ENCODE measurements around the gene PGP.

The PGP gene

GRCh38 chr16:2197765-2198164 lies 16.9 kb downstream of the PGP start:
- no peak for DNase-seq

DNA sequence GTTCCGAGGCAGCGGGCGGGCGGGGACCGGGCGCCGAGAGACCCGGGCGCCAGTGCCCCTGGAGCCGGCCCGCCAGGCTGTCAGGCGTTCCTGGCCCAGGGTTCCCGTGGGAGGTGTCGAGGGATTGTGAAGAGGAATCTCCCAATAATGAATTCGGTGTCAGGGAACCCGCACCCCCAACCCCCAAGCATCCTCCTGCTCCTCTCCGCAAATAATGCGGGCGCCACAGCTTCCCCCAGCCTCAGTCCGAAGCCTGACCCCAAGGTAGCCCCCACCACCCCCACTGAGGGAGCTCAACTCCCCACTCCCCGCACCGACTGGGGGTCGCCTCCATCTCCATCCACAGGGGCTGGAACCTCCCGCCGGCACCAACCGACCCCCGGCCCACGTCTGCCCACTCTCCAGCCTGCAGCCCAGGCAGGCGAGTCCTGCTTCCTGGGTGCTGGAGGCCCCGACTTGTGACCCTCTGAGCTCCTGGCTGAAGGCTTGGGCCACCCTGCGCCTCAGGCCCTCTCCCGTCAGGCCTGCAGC lies 17.6 kb downstream of the PGP start:
- no peak for DNase-seq

DNA sequence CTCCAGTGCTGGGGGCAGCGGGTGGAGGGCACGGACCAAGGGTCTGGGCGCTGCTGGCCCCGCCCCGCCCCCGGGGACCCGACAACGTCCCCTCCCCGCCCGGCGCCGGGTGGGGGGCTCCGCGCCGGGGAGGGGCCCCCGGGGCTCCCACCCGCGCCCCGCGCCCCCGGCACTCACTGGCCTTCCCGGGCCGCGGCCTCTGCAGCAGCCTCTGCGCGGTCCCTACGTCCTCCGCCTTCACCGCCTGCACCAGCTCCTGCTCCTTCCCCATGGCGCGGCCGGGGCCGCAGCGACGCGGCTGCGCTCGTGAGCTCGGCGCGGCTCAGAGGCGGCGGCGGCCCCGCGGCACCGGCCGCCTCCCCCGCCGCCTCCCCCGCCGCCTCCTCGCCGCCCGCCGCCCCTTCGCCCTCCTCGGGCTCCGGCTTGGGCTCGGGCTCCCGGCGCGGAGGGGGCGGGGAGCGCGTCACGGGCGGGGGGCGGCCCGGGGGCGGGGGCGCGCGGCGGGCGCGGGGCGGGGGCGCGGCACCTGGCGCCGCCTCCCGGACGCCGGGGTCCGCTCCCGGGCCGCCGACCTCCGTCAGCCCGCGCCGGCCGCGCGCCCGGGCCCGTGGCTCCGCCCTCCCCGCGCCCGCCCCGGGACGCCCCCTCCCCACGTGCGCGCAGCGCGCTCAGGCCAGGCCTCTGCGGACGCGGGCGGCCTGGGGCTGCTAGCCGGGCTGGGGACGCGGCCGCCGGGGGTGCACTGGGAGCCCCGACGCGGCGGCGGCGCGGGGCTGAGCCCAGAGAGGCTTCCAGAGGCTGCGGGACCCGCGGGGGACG lies 18.3 kb downstream of the PGP start, which contains the start of gene CASKIN1:
Gene CASKIN1, minus strand, starts transcription at position 444 of the 819 bp plus-strand sequence. Its CDS starts 173 bp downstream, at position 271.
- no peak for DNase-seq

DNA sequence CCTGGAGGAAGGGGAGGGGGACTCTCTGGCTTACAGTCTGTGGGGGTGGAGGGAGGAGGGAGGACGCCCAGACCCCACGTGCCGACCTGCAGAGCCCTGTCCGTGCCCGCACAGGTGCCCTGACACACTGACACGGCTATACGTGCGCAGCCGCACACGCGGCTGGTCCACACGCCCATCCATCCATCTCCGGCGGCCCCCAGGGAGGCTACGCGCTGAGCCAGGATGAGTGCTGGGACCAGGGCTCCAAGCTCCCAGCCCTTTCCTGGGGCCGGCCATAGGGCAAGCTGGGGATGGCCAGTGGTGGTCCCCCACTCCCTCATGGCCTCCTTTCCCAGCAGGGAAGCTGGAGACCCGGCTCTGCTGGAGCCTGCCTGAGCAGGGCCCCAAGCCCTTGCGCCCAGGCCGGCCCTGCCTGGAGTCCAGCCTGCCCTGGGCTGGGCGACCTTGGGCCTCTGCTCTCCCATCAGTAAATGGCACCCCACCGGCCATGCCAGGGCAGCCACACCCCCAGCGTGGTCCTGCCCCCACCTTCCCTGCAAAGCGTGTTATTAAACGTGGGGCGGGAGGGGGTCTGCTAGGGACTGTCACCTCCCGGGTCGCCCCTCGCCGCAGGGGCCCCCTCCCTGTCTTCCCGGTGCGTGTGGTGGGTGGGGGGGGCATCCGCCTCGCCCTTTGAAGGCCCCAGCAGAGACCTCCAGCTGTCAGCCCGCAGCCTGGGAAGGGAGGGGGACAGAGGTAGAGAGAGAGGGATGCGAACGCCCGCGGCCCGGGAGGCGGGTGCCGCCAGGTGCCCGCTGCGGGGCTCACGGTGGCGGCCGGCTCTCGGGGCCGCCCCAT lies 19.1 kb downstream of the PGP start:
- DNase-seq, result no peak

DNA sequence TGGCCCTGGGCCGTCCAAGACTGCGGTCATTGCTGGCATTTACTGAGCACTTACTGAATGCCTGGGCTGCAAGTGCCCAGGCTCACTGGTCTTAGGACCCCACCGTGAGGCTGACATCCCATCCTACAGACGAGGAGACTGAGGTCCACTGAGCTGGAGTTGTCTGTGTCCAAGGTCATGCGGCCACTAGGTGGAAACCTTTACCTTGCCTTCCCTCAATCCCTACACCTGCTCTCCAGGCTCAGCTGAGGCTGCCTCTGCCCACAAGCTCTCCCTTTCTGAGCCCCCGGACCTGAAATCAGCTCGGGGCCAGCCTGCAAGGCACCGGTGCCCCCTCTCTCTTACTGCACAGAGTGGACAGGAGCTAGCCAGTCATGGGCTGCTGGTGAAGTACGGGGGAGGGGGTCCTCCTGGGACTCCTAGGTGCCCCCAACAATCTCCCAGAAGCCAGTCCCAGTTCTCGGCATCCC lies 19.8 kb downstream of the PGP start:
- DNase-seq, result no peak

DNA sequence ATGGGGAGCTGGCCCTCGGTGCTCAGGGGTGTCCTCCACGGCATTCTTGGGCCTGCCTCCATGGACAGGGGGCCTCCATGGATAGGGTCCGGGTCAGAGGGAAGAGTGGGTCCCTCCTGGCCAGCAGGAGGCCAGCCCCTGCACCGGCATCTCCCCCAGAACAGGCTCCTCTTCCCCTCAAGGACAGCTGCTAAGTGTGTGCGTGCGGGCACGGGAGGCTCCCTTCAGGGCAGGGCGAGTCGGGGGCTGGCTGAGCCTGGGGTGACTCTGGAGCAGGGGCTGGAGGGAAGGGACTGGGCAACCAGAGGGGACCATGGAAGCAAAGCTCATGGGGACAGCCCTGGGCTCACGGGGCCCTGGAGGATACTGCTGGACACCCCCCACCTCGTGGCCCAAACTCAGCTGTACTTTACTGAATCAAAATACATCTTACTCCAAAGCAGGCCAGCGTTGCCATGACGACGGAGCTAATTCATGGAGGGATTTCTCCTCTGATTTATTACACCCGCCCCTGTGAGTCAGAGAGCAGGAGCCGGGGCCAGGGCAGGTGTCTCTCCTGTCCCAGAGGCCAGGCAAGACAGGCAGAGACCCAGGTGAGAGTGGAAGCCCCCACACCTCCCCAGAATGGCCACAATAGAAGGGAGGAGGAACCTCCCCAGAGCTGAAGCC lies 20.3 kb downstream of the PGP start:
- DNase-seq, result no peak

GRCh38 chr16:2191446-2191706 lies 23.3 kb downstream of the PGP start:
- no peak for DNase-seq

- DNase-seq, result no peak
Observed at GRCh38 chr16:2190659-2191445, 23.8 kb downstream of the PGP start.

- DNase-seq, result no peak
Observed at GRCh38 chr16:2190002-2190658, 24.5 kb downstream of the PGP start.

- no peak for DNase-seq
Observed at GRCh38 chr16:2189252-2189893, 25.3 kb downstream of the PGP start.

DNA sequence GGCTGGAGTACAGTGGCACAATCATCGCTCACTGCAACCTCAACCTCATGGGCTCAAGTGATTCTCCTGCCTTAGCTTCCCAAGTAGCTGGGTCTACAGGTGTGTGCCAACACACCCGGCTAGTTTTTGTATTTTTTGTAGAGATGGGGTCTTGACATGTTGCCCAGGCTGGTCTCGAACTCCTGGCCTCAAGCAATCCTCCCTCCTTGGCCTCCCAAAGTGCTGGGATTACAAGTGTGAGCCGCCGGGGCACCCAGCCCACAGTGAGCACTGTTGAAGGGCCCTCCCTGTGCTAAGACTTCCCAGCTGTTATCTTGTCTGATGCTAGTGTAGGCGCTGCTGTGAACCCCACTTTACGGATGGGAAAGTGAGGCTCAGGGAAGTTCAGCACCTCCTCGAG lies 26.2 kb downstream of the PGP start:
- DNase-seq, result no peak

- no peak for DNase-seq
Observed at GRCh38 chr16:2187212-2187611, 27.4 kb downstream of the PGP start.

DNA sequence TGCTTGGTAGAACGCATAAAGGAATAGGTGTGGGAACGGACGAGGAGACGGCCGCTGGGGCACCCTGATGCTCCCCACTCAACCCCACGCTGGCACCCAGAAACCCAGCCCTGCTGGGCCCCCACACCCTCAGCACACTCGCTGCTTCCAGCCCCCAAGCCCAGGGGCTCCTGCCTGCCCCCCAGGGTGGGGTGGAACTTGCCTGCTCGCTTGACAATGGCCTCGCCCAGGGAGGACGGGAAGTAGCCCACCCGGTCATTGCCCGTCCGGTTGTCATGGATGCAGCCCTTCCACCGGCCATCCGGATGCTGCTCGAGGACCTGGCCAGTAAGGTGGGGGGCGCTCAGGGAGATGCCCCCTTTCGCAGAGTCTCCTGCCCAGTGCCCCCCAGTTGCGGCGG lies 28.1 kb downstream of the PGP start:
- DNase-seq, result no peak

- DNase-seq, result no peak
Observed at GRCh38 chr16:2186064-2186463, 28.6 kb downstream of the PGP start.

GRCh38 chr16:2184962-2185361 lies 29.7 kb downstream of the PGP start:
- no peak for DNase-seq

DNA sequence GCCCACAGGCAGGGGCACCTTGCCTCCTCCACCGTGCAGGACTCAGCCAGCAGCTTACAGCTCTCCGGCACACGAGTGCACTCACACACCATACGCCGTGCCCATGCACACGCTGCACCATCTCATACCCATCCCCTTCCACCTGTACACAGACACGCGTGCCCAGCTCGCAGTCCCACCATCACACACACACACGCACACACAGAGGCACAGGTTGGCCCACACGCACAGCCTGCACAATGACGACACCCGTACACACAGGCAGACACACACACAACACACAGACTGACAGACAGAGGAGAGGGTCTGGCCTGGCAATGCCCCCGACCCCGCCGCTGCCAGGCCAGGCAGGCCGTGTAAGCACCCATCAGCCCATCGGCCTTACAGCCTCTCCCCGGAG lies 30.3 kb downstream of the PGP start:
- DNase-seq, result no peak

GRCh38 chr16:2183671-2184070 lies 31.0 kb downstream of the PGP start:
- DNase-seq, result no peak

DNA sequence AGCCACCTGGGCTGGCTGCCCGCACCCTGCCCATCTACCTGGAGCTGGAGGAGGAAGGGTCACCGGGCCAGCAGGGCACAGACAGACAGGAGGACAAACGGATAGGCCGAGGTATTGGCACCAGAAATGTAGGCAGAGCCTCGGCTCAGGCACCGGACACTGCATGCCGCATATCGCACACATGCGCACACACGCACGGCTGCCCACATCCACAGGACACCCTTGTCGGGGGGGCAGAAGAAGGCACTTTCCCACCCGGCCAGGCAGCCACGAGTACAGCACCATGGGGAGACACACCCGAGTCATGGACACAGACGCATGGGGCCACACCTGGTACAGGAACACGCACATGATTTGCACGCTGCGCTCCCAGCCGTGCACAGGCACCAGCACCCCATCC lies 32.7 kb downstream of the PGP start:
- no peak for DNase-seq

DNA sequence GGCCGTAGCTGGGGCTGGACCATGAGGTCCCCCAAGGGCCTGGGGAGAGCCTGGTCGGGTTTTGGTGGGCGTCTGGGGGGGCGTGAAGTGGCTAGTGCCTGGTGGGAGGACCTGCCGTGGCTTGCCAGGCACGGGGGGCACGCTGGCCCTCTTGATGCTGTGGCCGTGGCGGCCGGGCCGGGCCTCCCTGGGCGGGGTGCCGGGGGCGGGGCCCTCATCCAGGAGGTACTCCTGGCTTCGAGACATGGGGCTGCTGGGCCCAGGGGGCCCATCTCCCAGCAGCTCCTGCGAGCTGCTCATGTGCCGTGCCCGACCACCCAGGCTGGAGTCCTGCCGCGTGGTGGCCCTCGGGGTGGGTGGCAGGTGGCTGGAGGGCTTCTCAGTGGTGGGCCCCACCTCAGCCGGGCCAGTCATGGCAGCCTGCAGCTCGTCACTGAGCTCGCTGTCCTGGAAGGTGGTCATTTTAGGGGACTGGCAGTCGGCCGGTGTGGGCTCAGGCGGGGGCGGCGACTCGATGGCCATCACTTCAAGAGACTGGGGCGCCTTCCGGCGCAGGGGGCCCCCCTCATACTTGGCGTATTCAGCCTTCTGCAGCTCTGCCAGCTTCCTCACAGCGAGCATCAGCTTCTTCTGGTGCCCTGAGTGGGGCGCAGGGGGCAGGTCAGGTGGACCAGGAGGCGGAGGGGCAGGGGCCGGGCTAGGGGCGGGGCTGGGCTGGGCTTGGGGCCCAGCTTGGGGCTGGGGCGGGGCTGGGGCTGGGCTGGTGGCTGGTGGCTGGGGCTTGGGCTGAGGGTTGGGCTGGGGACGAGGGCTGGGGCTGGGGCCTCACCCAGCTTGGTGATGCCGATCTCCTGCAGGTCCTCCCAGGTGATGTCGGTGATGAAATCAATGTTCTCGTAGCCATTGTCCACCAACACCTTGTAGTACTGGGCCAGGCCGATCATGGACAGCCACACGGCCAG lies 33.4 kb downstream of the PGP start:
- no peak for DNase-seq

DNA sequence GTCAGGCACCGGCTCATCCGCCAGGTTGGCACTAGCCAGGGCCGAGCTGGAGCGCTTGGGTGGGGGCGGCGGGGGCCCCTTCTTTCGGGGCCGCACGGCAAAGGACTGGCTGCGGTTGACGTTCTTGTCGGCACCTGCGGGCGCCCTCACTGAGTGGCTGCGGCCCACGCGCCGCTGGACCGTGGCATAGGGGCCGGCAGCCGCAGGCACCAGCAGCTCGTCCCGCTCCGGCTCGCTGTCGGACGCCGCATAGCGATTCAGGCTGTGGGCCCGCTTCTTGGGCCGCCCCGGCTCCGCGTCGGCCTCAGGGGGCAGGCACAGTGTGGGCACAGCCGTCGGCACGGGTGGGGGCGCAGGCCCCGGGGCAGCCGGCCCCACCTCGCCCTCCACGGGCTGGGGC lies 34.2 kb downstream of the PGP start:
- no peak for DNase-seq
